SK-N-SH (cell line): ENCODE measurements around the gene BTBD6. TPM values are rescaled to one million over a fixed set of nuclear protein-coding genes. Genes with fewer than 3 reads are reported as not detected.

Source experiments
- CTCF ChIA-PET: fragments of 300-600, 350-600 bp; formaldehyde crosslinking; extraction: SDS; loops from one replicate; lab custom pipeline; 2021; lab: Yijun Ruan, JAX
- POLR2A ChIA-PET: fragments of 350-600 bp; sonication (Branson Sonifier 250); formaldehyde crosslinking; extraction: SDS; loops from one replicate; lab custom pipeline; 2020; ENCODE audit warnings: antibody characterized with exemption, inconsistent platforms; lab: Yijun Ruan, JAX
- DNase-seq: peaks from one replicate; pipeline ENCODE4 v3.0.0; 2012
- H2AFZ ChIP-seq: fragments of 200-600 bp; sonication (generic); 2 replicates; pipeline ENCODE4 v1.8.1; 2016; ENCODE audit warnings: antibody characterized with exemption, mild to moderate bottlenecking, low read depth
- H3F3A ChIP-seq: fragments of 200-600 bp; sonication (generic); replicated peaks from 2 replicates; pipeline ENCODE3; 2016; ENCODE audit warnings: antibody characterized with exemption, mild to moderate bottlenecking; ENCODE audit not compliant: insufficient read depth
- H3K27ac ChIP-seq, 2 experiments: fragments of 200-500 bp in 1 of 2; fragments of 200-600 bp in 1 of 2; sonication (Bioruptor generic) in 1 of 2; sonication (generic), shearing (Covaris generic) in 1 of 2; 2 replicates each; pipeline versions ENCODE4 v1.5.1 to v1.6.1; 2014 to 2016; ENCODE audit warnings: low read depth in 2 of 2, inconsistent platforms in 1 of 2, low read length in 1 of 2, mild to moderate bottlenecking in 1 of 2, mixed read lengths in 1 of 2
- H3K27me3 ChIP-seq: fragments of 200-600 bp; sonication (generic), shearing (Covaris generic); 2 replicates; pipeline ENCODE4 v1.6.1; 2016; ENCODE audit warnings: mixed run types; ENCODE audit not compliant: insufficient read depth
- H3K36me3 ChIP-seq, 2 experiments: fragments of 200-500 bp in 1 of 2; fragments of 200-600 bp in 1 of 2; sonication (Bioruptor generic) in 1 of 2; sonication (generic) in 1 of 2; replicated peaks in 1 of 2; 2 replicates each; pipeline versions ENCODE3 to v1.5.1; 2014 to 2016; ENCODE audit warnings: low read length in 1 of 2, mild to moderate bottlenecking in 1 of 2; ENCODE audit not compliant: insufficient read depth in 2 of 2, control insufficient read depth in 1 of 2
- H3K4me1 ChIP-seq, 2 experiments: fragments of 200-500 bp in 1 of 2; fragments of 200-600 bp in 1 of 2; sonication (Bioruptor generic) in 1 of 2; sonication (generic), shearing (Covaris generic) in 1 of 2; 2 replicates each; pipeline versions ENCODE4 v1.5.1 to v1.6.1; 2014 to 2016; ENCODE audit warnings: low read depth in 1 of 2, low read length in 1 of 2, mixed run types in 1 of 2; ENCODE audit not compliant: insufficient read depth in 2 of 2, control insufficient read depth in 1 of 2
- H3K4me2 ChIP-seq: fragments of 200-600 bp; sonication (generic), shearing (Covaris generic); 2 replicates; pipeline ENCODE4 v1.6.1; 2017; ENCODE audit warnings: mixed run types
- H3K4me3 ChIP-seq, 2 experiments: fragments of 200-500 bp in 1 of 2; fragments of 200-600 bp in 1 of 2; sonication (Bioruptor generic) in 1 of 2; sonication (generic), shearing (Covaris generic) in 1 of 2; 2 replicates each; pipeline versions ENCODE4 v1.5.1 to v1.8.1; 2014 to 2016; ENCODE audit warnings: low read depth in 2 of 2, inconsistent platforms in 1 of 2, low read length in 1 of 2, mild to moderate bottlenecking in 1 of 2, mixed read lengths in 1 of 2, moderate library complexity in 1 of 2
- H3K79me2 ChIP-seq: fragments of 200-600 bp; sonication (generic); 2 replicates; pipeline ENCODE4 v1.8.1; 2017; ENCODE audit warnings: mild to moderate bottlenecking; ENCODE audit not compliant: insufficient read depth
- H3K9ac ChIP-seq: fragments of 200-600 bp; sonication (generic); 2 replicates; pipeline ENCODE4 v1.6.1; 2017; ENCODE audit warnings: mixed run types
- H3K9me2 ChIP-seq: fragments of 200-600 bp; sonication (generic); 2 replicates; pipeline ENCODE4 v1.6.1; 2017; ENCODE audit warnings: mixed run types
- H3K9me3 ChIP-seq: fragments of 200-600 bp; sonication (generic); 2 replicates; pipeline ENCODE4 v1.6.1; 2017; ENCODE audit warnings: mixed run types, mild to moderate bottlenecking, moderate library complexity
- H4K20me1 ChIP-seq: fragments of 200-600 bp; sonication (generic); 2 replicates; pipeline ENCODE4 v1.6.1; 2017; ENCODE audit warnings: mild to moderate bottlenecking, mixed run types; ENCODE audit not compliant: insufficient read depth
- ELF1 ChIP-seq: IDR thresholded peaks from 2 replicates; pipeline ENCODE4 v1.4.0; 2012
- FOXM1 ChIP-seq: IDR thresholded peaks from 2 replicates; pipeline ENCODE4 v1.4.0; 2012; ENCODE audit warnings: low read depth, mild to moderate bottlenecking
- GABPA ChIP-seq: IDR thresholded peaks from 2 replicates; pipeline ENCODE4 v1.4.0; 2012; ENCODE audit warnings: low read depth, mild to moderate bottlenecking
- GATA2 ChIP-seq: sonication (generic); formaldehyde crosslinking; IDR thresholded peaks from 2 replicates; pipeline ENCODE4 v1.5.0; 2020; ENCODE audit warnings: mild to moderate bottlenecking, missing genetic modification reagents
- MXI1 ChIP-seq: IDR thresholded peaks from 2 replicates; pipeline ENCODE4 v1.6.1; 2012; ENCODE audit warnings: mild to moderate bottlenecking, low read depth, low read length, improper control_type of control experiment
- RFX5 ChIP-seq: IDR thresholded peaks from 2 replicates; pipeline ENCODE4 v1.6.1; 2012; ENCODE audit warnings: mild to moderate bottlenecking, improper control_type of control experiment, low read length
- RXRA ChIP-seq: IDR thresholded peaks from 2 replicates; pipeline ENCODE4 v1.4.0; 2012; ENCODE audit warnings: low read depth, mild to moderate bottlenecking, borderline replicate concordance
- SIN3A ChIP-seq: IDR thresholded peaks from 2 replicates; pipeline ENCODE4 v1.6.1; 2012; ENCODE audit warnings: low read depth, mild to moderate bottlenecking, low read length, moderate library complexity, borderline replicate concordance
- SMC3 ChIP-seq: IDR thresholded peaks from 2 replicates; pipeline ENCODE4 v1.6.1; 2012; ENCODE audit warnings: low read depth, low read length, improper control_type of control experiment
- TAF1 ChIP-seq: IDR thresholded peaks from 2 replicates; pipeline ENCODE4 v1.6.1; 2012; ENCODE audit warnings: low read depth, mild to moderate bottlenecking, low read length, moderate library complexity, borderline replicate concordance
- USF2 ChIP-seq: fragments of 150-350 bp; IDR thresholded peaks from 2 replicates; pipeline ENCODE4 v1.6.1; 2017; ENCODE audit warnings: antibody characterized with exemption, low read length, low read depth, borderline replicate concordance
- YY1 ChIP-seq: IDR thresholded peaks from 2 replicates; pipeline ENCODE4 v1.4.0; 2012; ENCODE audit warnings: low read depth, mild to moderate bottlenecking
- WGBS: methylation state at CpG from one replicate; pipeline ENCODE4 v1.1.6; 2017; ENCODE audit warnings: low lambda C conversion rate; 5-methylcytosine and 5-hydroxymethylcytosine counted together
- polyA plus RNA-seq, 3 experiments: library from polyadenylated mRNA; depleted of rRNA; stranded (reverse); fragments of >200 nt; gene quantifications; 2 replicates each; pipeline ENCODE4 v1.2.3, GENCODE V29; 2012
- TF ChIP-seq, protein P1 (sequence below): IDR thresholded peaks from 2 replicates; pipeline ENCODE4 v1.4.0; 2012; ENCODE audit warnings: low read depth, borderline replicate concordance
- TF ChIP-seq, protein P2 (sequence below): IDR thresholded peaks from 2 replicates; pipeline ENCODE4; 2012

The BTBD6 gene
- polyA plus RNA-seq, 1 of the 3 experiments (the other 2 are of a cell fraction): 20.9 TPM

GRCh38 chr14:105215602-105216001 lies 32.7 kb upstream of the BTBD6 start:
- no peak overlapping the region for H3K9ac ChIP-seq
- no peak overlapping the region for H3K4me2 ChIP-seq
- no peaks in the 10 kb centered on the region for H3K27me3 ChIP-seq
- no peak overlapping the region for H3K4me3 ChIP-seq
- no peaks in the 10 kb centered on the region for H3K9me3 ChIP-seq
- POLR2A ChIA-PET: no interaction called here
- peaks cover 0 to 27% of the 10 kb centered on the region in 2 experiments for H3K36me3 ChIP-seq
- CTCF ChIA-PET: no interaction called here
- no peaks in the 10 kb centered on the region for H3K79me2 ChIP-seq
- no peaks in the 10 kb centered on the region for H3F3A ChIP-seq
- 64% methylated on average over 3 of the region's 3 CpGs for WGBS
- H3K4me1 ChIP-seq: peaks cover 0 to 52% of the 10 kb centered on the region in 2 experiments; a peak in 1 of 4 replicates
- no peak overlapping the region for H2AFZ ChIP-seq
- no peak for DNase-seq
- H4K20me1 ChIP-seq: no peaks in the 10 kb centered on the region
- H3K9me2 ChIP-seq: no peaks in the 10 kb centered on the region
- TF ChIP-seq ELF1: no peak
- TF ChIP-seq SMC3: no peak
- TF ChIP-seq RXRA: no peak
- TF ChIP-seq USF2: no peak
- no peak for TF ChIP-seq GATA2 (CRISPR knock-in tag)
- no peak overlapping the region for H3K27ac ChIP-seq

GRCh38 chr14:105216490-105217247 lies 31.7 kb upstream of the BTBD6 start:
- no peak for TF ChIP-seq GABPA
- no peak for TF ChIP-seq SIN3A
- no peak for TF ChIP-seq TAF1
- TF ChIP-seq SMC3: no peak
- TF ChIP-seq RFX5: no peak
- TF ChIP-seq, protein P1, sequence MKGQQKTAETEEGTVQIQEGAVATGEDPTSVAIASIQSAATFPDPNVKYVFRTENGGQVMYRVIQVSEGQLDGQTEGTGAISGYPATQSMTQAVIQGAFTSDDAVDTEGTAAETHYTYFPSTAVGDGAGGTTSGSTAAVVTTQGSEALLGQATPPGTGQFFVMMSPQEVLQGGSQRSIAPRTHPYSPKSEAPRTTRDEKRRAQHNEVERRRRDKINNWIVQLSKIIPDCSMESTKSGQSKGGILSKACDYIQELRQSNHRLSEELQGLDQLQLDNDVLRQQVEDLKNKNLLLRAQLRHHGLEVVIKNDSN: no peak
- TF ChIP-seq FOXM1: no peak
- TF ChIP-seq YY1: no peak
- TF ChIP-seq, protein P2, sequence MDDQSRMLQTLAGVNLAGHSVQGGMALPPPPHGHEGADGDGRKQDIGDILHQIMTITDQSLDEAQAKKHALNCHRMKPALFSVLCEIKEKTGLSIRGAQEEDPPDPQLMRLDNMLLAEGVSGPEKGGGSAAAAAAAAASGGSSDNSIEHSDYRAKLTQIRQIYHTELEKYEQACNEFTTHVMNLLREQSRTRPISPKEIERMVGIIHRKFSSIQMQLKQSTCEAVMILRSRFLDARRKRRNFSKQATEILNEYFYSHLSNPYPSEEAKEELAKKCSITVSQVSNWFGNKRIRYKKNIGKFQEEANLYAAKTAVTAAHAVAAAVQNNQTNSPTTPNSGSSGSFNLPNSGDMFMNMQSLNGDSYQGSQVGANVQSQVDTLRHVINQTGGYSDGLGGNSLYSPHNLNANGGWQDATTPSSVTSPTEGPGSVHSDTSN: no peak
- TF ChIP-seq MXI1: no peak
- TF ChIP-seq, all 33 proteins: peak for 0
- WGBS: 96% methylated on average over 19 of the region's 30 CpGs

More at GRCh38 chr14:105216490-105217247, 31.7 kb upstream of the BTBD6 start:
- CTCF ChIA-PET: interaction anchor here (1.0 to 1.4 kb wide), 2 partner anchors 10 to 13 kb away, joined by 3 to 5 read pairs; no protein-coding TSS in a partner anchor
- no peaks in the 10 kb centered on the region for H4K20me1 ChIP-seq
- no peak overlapping the region for H3K4me2 ChIP-seq
- H3K4me1 ChIP-seq: peaks cover 0 to 52% of the 10 kb centered on the region in 2 experiments; a peak in 1 of 4 replicates
- no peak overlapping the region for H3K4me3 ChIP-seq
- H3K9ac ChIP-seq: no peak overlapping the region
- peaks cover 0 to 30% of the 10 kb centered on the region in 2 experiments for H3K36me3 ChIP-seq
- H2AFZ ChIP-seq: no peak overlapping the region
- H3K27me3 ChIP-seq: no peaks in the 10 kb centered on the region
- no peaks in the 10 kb centered on the region for H3K9me2 ChIP-seq
- no peaks in the 10 kb centered on the region for H3K9me3 ChIP-seq
- H3F3A ChIP-seq: no peaks in the 10 kb centered on the region
- POLR2A ChIA-PET: no interaction called here
- DNase-seq: no peak
- no peak overlapping the region for H3K27ac ChIP-seq
- H3K79me2 ChIP-seq: no peaks in the 10 kb centered on the region
